GM19324 (cell line): ENCODE measurements around the gene AMPD3.
"Not testable (repeated sequence)": the region's sequence is repeated elsewhere in the genome, so short reads cannot be mapped to it uniquely, and the experiment has no call there.

Source experiments
- ATAC-seq: cut with Tn5 transposase; IDR thresholded peaks from one replicate; pipeline ENCODE4 v1.9.1; 2021; ENCODE audit warnings: mild to moderate bottlenecking, moderate library complexity; ENCODE audit not compliant: unreplicated experiment, low FRiP score

The AMPD3 gene

GRCh38 chr11:10436683-10437082, 18.4 kb upstream of the AMPD3 start:
- ATAC-seq = not testable (repeated sequence)

GRCh38 chr11:10438458-10438857, 16.6 kb upstream of the AMPD3 start:
- ATAC-seq = no peak

- ATAC-seq = no peak
Measured at GRCh38 chr11:10439351-10439750, 15.7 kb upstream of the AMPD3 start.

GRCh38 chr11:10439924-10440323, 15.1 kb upstream of the AMPD3 start:
- no peak for ATAC-seq

GRCh38 chr11:10440401-10440800, 14.7 kb upstream of the AMPD3 start:
- ATAC-seq = no peak

GRCh38 chr11:10441091-10441490, 14.0 kb upstream of the AMPD3 start:
- ATAC-seq = no peak

GRCh38 chr11:10441652-10442503, 13.2 kb upstream of the AMPD3 start:
- ATAC-seq = peak; percentile 95

GRCh38 chr11:10443152-10443551, 11.9 kb upstream of the AMPD3 start:
- no peak for ATAC-seq

GRCh38 chr11:10443721-10444235, 11.3 kb upstream of the AMPD3 start:
- ATAC-seq = no peak

- ATAC-seq = no peak
Measured at GRCh38 chr11:10444725-10445315, 10.2 kb upstream of the AMPD3 start.

- no peak for ATAC-seq
Measured at GRCh38 chr11:10447445-10447844, 7.6 kb upstream of the AMPD3 start.

GRCh38 chr11:10450462-10451425, 4.3 kb upstream of the AMPD3 start:
- no peak for ATAC-seq

- no peak for ATAC-seq
Measured at GRCh38 chr11:10451426-10452116, 3.5 kb upstream of the AMPD3 start.

GRCh38 chr11:10452211-10452767, 2.8 kb upstream of the AMPD3 start:
- no peak for ATAC-seq

- no peak for ATAC-seq
Measured at GRCh38 chr11:10453261-10453660, 1.8 kb upstream of the AMPD3 start.

- peak; percentile 74 for ATAC-seq
Measured at GRCh38 chr11:10455637-10456487, 798 bp downstream of the AMPD3 start.

- no peak for ATAC-seq
Measured at GRCh38 chr11:10456519-10456918, 1.5 kb downstream of the AMPD3 start.

GRCh38 chr11:10457901-10458300, 2.8 kb downstream of the AMPD3 start:
- no peak for ATAC-seq
